Thyroid gland (tissue), 4 donors: ENCODE measurements around the gene DDX39B.

Experiments
- POLR2A ChIP-seq, 2 donors: fragments of 450-650 bp; IDR thresholded peaks; one replicate each; pipeline ENCODE4 v1.6.1; 2017; ENCODE audit warnings: antibody characterized with exemption in 2 of 2, mild to moderate bottlenecking in 2 of 2, moderate library complexity in 1 of 2
- TF ChIP-seq, protein P1 (sequence below), 6 experiments: fragments of 200-600 bp in 3 of 6; fragments of 450-650 bp in 3 of 6; sonication (generic) in 3 of 6; IDR thresholded peaks; one replicate each; pipeline ENCODE4 v1.5.1; 2016 to 2019; ENCODE audit warnings: antibody characterized with exemption in 6 of 6, mild to moderate bottlenecking in 2 of 6, inconsistent platforms in 1 of 6, moderate library complexity in 1 of 6

GRCh38 chr6:31558631-31559500 is 17.1 kb upstream of the DDX39B start:
- TF ChIP-seq, protein P1, sequence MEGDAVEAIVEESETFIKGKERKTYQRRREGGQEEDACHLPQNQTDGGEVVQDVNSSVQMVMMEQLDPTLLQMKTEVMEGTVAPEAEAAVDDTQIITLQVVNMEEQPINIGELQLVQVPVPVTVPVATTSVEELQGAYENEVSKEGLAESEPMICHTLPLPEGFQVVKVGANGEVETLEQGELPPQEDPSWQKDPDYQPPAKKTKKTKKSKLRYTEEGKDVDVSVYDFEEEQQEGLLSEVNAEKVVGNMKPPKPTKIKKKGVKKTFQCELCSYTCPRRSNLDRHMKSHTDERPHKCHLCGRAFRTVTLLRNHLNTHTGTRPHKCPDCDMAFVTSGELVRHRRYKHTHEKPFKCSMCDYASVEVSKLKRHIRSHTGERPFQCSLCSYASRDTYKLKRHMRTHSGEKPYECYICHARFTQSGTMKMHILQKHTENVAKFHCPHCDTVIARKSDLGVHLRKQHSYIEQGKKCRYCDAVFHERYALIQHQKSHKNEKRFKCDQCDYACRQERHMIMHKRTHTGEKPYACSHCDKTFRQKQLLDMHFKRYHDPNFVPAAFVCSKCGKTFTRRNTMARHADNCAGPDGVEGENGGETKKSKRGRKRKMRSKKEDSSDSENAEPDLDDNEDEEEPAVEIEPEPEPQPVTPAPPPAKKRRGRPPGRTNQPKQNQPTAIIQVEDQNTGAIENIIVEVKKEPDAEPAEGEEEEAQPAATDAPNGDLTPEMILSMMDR (IDR thresholded peaks at IDR 0.05): no peak
- no peak for TF ChIP-seq POLR2A (IDR thresholded peaks at IDR 0.05)
